HEK293 (cell line): Measurements from ENCODE around the gene ASCC1.

Source experiments
- BCL11A ChIP-seq: fragments of 450-650 bp; formaldehyde crosslinking; IDR thresholded peaks from 2 replicates; pipeline ENCODE4 v1.5.1; 2016; ENCODE audit warnings: low read depth, missing biosample characterization, missing genetic modification characterization
- FEZF1 ChIP-seq: fragments of 450-650 bp; formaldehyde crosslinking; IDR thresholded peaks from 2 replicates; pipeline ENCODE4 v1.5.1; 2016; ENCODE audit warnings: missing biosample characterization, missing genetic modification characterization
- GLIS2 ChIP-seq: fragments of 450-650 bp; formaldehyde crosslinking; IDR thresholded peaks from 2 replicates; pipeline ENCODE4 v1.5.1; 2016; ENCODE audit warnings: missing biosample characterization, missing genetic modification characterization
- HOXA7 ChIP-seq: sonication (generic); formaldehyde crosslinking; IDR thresholded peaks from 2 replicates; pipeline ENCODE4 v1.8.1; 2022; ENCODE audit warnings: missing genetic modification reagents, borderline replicate concordance
- MZF1 ChIP-seq: fragments of 450-650 bp; formaldehyde crosslinking; IDR thresholded peaks from 2 replicates; pipeline ENCODE4 v1.5.1; 2017; ENCODE audit warnings: missing biosample characterization, missing genetic modification characterization, borderline replicate concordance
- OVOL3 ChIP-seq: fragments of 450-650 bp; formaldehyde crosslinking; IDR thresholded peaks from 2 replicates; pipeline ENCODE4 v1.5.1; 2016; ENCODE audit warnings: missing biosample characterization, missing genetic modification characterization
- PRDM1 ChIP-seq: fragments of 450-650 bp; formaldehyde crosslinking; IDR thresholded peaks from 2 replicates; pipeline ENCODE4; 2016; ENCODE audit warnings: missing biosample characterization, missing genetic modification characterization
- REPIN1 ChIP-seq: fragments of 450-650 bp; formaldehyde crosslinking; IDR thresholded peaks from 2 replicates; pipeline ENCODE4 v1.5.1; 2017; ENCODE audit warnings: missing biosample characterization, missing genetic modification characterization, low read depth
- SP2 ChIP-seq: fragments of 450-650 bp; formaldehyde crosslinking; IDR thresholded peaks from 2 replicates; pipeline ENCODE4 v1.5.1; 2016; ENCODE audit warnings: missing biosample characterization, missing genetic modification characterization
- SP3 ChIP-seq: fragments of 450-650 bp; formaldehyde crosslinking; IDR thresholded peaks from 2 replicates; pipeline ENCODE4 v1.5.1; 2016; ENCODE audit warnings: missing biosample characterization, missing genetic modification characterization
- ZBTB1 ChIP-seq: fragments of 450-650 bp; formaldehyde crosslinking; IDR thresholded peaks from 2 replicates; pipeline ENCODE4 v1.5.1; 2016; ENCODE audit warnings: missing biosample characterization, missing genetic modification characterization
- ZBTB8A ChIP-seq: fragments of 450-650 bp; formaldehyde crosslinking; IDR thresholded peaks from 2 replicates; pipeline ENCODE4 v1.5.1; 2016; ENCODE audit warnings: missing biosample characterization, missing genetic modification characterization
- ZFP41 ChIP-seq: fragments of 450-650 bp; formaldehyde crosslinking; IDR thresholded peaks from 2 replicates; pipeline ENCODE4 v1.5.1; 2016; ENCODE audit warnings: missing biosample characterization, missing genetic modification characterization, borderline replicate concordance
- ZNF114 ChIP-seq: fragments of 450-650 bp; formaldehyde crosslinking; IDR thresholded peaks from 2 replicates; pipeline ENCODE4 v1.5.0; 2017; ENCODE audit warnings: missing biosample characterization, missing genetic modification characterization
- ZNF121 ChIP-seq: fragments of 450-650 bp; formaldehyde crosslinking; IDR thresholded peaks from 2 replicates; pipeline ENCODE4 v1.5.1; 2016; ENCODE audit warnings: missing biosample characterization, missing genetic modification characterization
- ZNF146 ChIP-seq: fragments of 450-650 bp; formaldehyde crosslinking; IDR thresholded peaks from 2 replicates; pipeline ENCODE4 v1.5.1; 2016; ENCODE audit warnings: missing biosample characterization, missing genetic modification characterization
- ZNF16 ChIP-seq: fragments of 450-650 bp; formaldehyde crosslinking; IDR thresholded peaks from 2 replicates; pipeline ENCODE4 v1.5.1; 2016; ENCODE audit warnings: low read depth, missing biosample characterization, missing genetic modification characterization
- ZNF174 ChIP-seq: fragments of 450-650 bp; formaldehyde crosslinking; IDR thresholded peaks from 2 replicates; pipeline ENCODE4 v1.5.0; 2017; ENCODE audit warnings: missing biosample characterization, mild to moderate bottlenecking, missing genetic modification characterization
- ZNF175 ChIP-seq: fragments of 450-650 bp; formaldehyde crosslinking; IDR thresholded peaks from 2 replicates; pipeline ENCODE4 v1.5.1; 2016; ENCODE audit warnings: missing biosample characterization, missing genetic modification characterization
- ZNF280D ChIP-seq: fragments of 450-650 bp; formaldehyde crosslinking; IDR thresholded peaks from 2 replicates; pipeline ENCODE4 v1.5.1; 2016; ENCODE audit warnings: missing biosample characterization, missing genetic modification characterization
- ZNF341 ChIP-seq: fragments of 450-650 bp; formaldehyde crosslinking; IDR thresholded peaks from 2 replicates; pipeline ENCODE4; 2016; ENCODE audit warnings: low read depth, missing biosample characterization, missing genetic modification characterization
- ZNF362 ChIP-seq: fragments of 450-650 bp; formaldehyde crosslinking; IDR thresholded peaks from 2 replicates; pipeline ENCODE4 v1.5.1; 2016; ENCODE audit warnings: missing biosample characterization, missing genetic modification characterization
- ZNF391 ChIP-seq: fragments of 450-650 bp; formaldehyde crosslinking; IDR thresholded peaks from 2 replicates; pipeline ENCODE4 v1.5.1; 2016; ENCODE audit warnings: low read depth, missing biosample characterization, missing genetic modification characterization, borderline replicate concordance
- ZNF404 ChIP-seq: fragments of 450-650 bp; formaldehyde crosslinking; IDR thresholded peaks from 2 replicates; pipeline ENCODE4 v1.5.1; 2017; ENCODE audit warnings: missing biosample characterization, missing genetic modification characterization
- ZNF416 ChIP-seq: fragments of 450-650 bp; formaldehyde crosslinking; IDR thresholded peaks from 2 replicates; pipeline ENCODE4 v1.5.1; 2016; ENCODE audit warnings: missing biosample characterization, missing genetic modification characterization
- ZNF433 ChIP-seq: fragments of 450-650 bp; formaldehyde crosslinking; IDR thresholded peaks from 2 replicates; pipeline ENCODE4 v1.5.1; 2016; ENCODE audit warnings: missing biosample characterization, missing genetic modification characterization, low read depth
- ZNF514 ChIP-seq: fragments of 450-650 bp; formaldehyde crosslinking; IDR thresholded peaks from 2 replicates; pipeline ENCODE4 v1.5.1; 2016; ENCODE audit warnings: missing biosample characterization, missing genetic modification characterization
- ZNF518A ChIP-seq: fragments of 450-650 bp; formaldehyde crosslinking; conservative IDR thresholded peaks from 2 replicates; pipeline ENCODE4 v1.5.1; 2016; ENCODE audit warnings: low read depth, missing biosample characterization, missing genetic modification characterization
- ZNF610 ChIP-seq: fragments of 450-650 bp; formaldehyde crosslinking; IDR thresholded peaks from 2 replicates; pipeline ENCODE4 v1.5.1; 2016; ENCODE audit warnings: missing biosample characterization, missing genetic modification characterization, borderline replicate concordance
- ZSCAN23 ChIP-seq: fragments of 450-650 bp; formaldehyde crosslinking; IDR thresholded peaks from 2 replicates; pipeline ENCODE4 v1.5.1; 2016; ENCODE audit warnings: missing biosample characterization, missing genetic modification characterization
- ZSCAN5A ChIP-seq: fragments of 450-650 bp; formaldehyde crosslinking; IDR thresholded peaks from 2 replicates; pipeline ENCODE4 v1.5.1; 2016; ENCODE audit warnings: missing biosample characterization, missing genetic modification characterization

ASCC1 gene

GRCh38 chr10:72260239-72260975 is 44.3 kb upstream of the ASCC1 start (continued):
- TF ChIP-seq ZNF518A (tag by site-specific recombination) (no peak), ZSCAN23 (tag by site-specific recombination) (no peak; the same call in 1 of the 2 replicates), ZNF341 (0 out of 2 replicates have a peak, but pooled peaks have one; percentile 7), ZBTB8A (tag by site-specific recombination) (peak; percentile 99), ZNF610 (tag by site-specific recombination) (peak; percentile 61; the same call in 1 of the 2 replicates), ZFP41 (no peak), MZF1 (tag by site-specific recombination) (no peak), ZNF391 (tag by site-specific recombination) (no peak; the same call in 1 of the 2 replicates), ZNF114 (tag by site-specific recombination) (no peak), BCL11A (tag by site-specific recombination) (0 out of 2 replicates have a peak, but pooled peaks have one; percentile 39), OVOL3 (tag by site-specific recombination) (no peak), ZNF514 (no peak), ZNF362 (tag by site-specific recombination) (no peak), ZNF280D (tag by site-specific recombination) (no peak; the same call in 1 of the 2 replicates), ZNF121 (tag by site-specific recombination) (no peak), HOXA7 (CRISPR knock-in tag) (no peak), REPIN1 (tag by site-specific recombination) (no peak), ZSCAN5A (peak; percentile 8; the same call in 1 of the 2 replicates), SP3 (peak; percentile 95), ZNF404 (tag by site-specific recombination) (no peak), ZNF146 (0 out of 2 replicates have a peak, but pooled peaks have one; percentile 12), ZNF174 (tag by site-specific recombination) (no peak), GLIS2 (tag by site-specific recombination) (0 out of 2 replicates have a peak, but pooled peaks have one; percentile 73), SP2 (peak; percentile 83), FEZF1 (no peak; the same call in 1 of the 2 replicates), ZNF16 (no peak), ZNF416 (tag by site-specific recombination) (no peak), ZNF175 (tag by site-specific recombination) (no peak), ZBTB1 (tag by site-specific recombination) (no peak), PRDM1 (no peak), ZNF433 (tag by site-specific recombination) (no peak)
